WTC11 (cell line): Measurements from ENCODE around the gene WFS1.

ENCODE experiments used
- AFF4 ChIP-seq: sonication (generic); formaldehyde crosslinking; IDR thresholded peaks from 2 replicates; pipeline ENCODE4 v1.8.1; 2023; ENCODE audit warnings: mild to moderate bottlenecking, missing genetic modification reagents, borderline replicate concordance
- ATF3 ChIP-seq: sonication (generic); formaldehyde crosslinking; conservative IDR thresholded peaks from 2 replicates; pipeline ENCODE4 v1.8.1; 2022; ENCODE audit warnings: mild to moderate bottlenecking, missing genetic modification reagents
- CREB1 ChIP-seq: sonication (generic); formaldehyde crosslinking; IDR thresholded peaks from 2 replicates; pipeline ENCODE4 v1.8.0; 2023; ENCODE audit warnings: mild to moderate bottlenecking, missing genetic modification reagents
- HMGXB4 ChIP-seq: sonication (generic); formaldehyde crosslinking; IDR thresholded peaks from 2 replicates; pipeline ENCODE4 v1.8.1; 2023; ENCODE audit warnings: mild to moderate bottlenecking, moderate library complexity, missing genetic modification reagents
- JUN ChIP-seq: sonication (generic); formaldehyde crosslinking; IDR thresholded peaks from 2 replicates; pipeline ENCODE4 v1.8.0; 2023; ENCODE audit warnings: mild to moderate bottlenecking, missing genetic modification reagents
- MAX ChIP-seq: sonication (generic); formaldehyde crosslinking; IDR thresholded peaks from 2 replicates; pipeline ENCODE4 v1.8.0; 2022; ENCODE audit warnings: mild to moderate bottlenecking, missing genetic modification reagents
- TEAD1 ChIP-seq: sonication (generic); formaldehyde crosslinking; IDR thresholded peaks from 2 replicates; pipeline ENCODE4 v1.8.0; 2022; ENCODE audit warnings: mild to moderate bottlenecking, missing genetic modification reagents
- ZMAT4 ChIP-seq: fragments of 250-450 bp; sonication (Bioruptor Pico); IDR thresholded peaks from 2 replicates; pipeline ENCODE4 v1.9.0; 2021; ENCODE audit warnings: mild to moderate bottlenecking
- TF ChIP-seq, protein P1 (sequence below): sonication (generic); formaldehyde crosslinking; IDR thresholded peaks from 2 replicates; pipeline ENCODE4 v1.8.0; 2023; ENCODE audit warnings: missing genetic modification reagents, mild to moderate bottlenecking, borderline replicate concordance
- TF ChIP-seq, protein P2 (sequence below): fragments of 200-600 bp; IDR thresholded peaks from 2 replicates; pipeline ENCODE4 v1.8.0; 2022; ENCODE audit warnings: antibody characterized with exemption
- TF ChIP-seq, protein P3 (sequence below): sonication (generic); formaldehyde crosslinking; IDR thresholded peaks from 2 replicates; pipeline ENCODE4 v1.8.0; 2023; ENCODE audit warnings: missing genetic modification reagents

GRCh38 chr4:6343939-6344408 lies 74.3 kb downstream of the WFS1 start:
- TF ChIP-seq, protein P1, sequence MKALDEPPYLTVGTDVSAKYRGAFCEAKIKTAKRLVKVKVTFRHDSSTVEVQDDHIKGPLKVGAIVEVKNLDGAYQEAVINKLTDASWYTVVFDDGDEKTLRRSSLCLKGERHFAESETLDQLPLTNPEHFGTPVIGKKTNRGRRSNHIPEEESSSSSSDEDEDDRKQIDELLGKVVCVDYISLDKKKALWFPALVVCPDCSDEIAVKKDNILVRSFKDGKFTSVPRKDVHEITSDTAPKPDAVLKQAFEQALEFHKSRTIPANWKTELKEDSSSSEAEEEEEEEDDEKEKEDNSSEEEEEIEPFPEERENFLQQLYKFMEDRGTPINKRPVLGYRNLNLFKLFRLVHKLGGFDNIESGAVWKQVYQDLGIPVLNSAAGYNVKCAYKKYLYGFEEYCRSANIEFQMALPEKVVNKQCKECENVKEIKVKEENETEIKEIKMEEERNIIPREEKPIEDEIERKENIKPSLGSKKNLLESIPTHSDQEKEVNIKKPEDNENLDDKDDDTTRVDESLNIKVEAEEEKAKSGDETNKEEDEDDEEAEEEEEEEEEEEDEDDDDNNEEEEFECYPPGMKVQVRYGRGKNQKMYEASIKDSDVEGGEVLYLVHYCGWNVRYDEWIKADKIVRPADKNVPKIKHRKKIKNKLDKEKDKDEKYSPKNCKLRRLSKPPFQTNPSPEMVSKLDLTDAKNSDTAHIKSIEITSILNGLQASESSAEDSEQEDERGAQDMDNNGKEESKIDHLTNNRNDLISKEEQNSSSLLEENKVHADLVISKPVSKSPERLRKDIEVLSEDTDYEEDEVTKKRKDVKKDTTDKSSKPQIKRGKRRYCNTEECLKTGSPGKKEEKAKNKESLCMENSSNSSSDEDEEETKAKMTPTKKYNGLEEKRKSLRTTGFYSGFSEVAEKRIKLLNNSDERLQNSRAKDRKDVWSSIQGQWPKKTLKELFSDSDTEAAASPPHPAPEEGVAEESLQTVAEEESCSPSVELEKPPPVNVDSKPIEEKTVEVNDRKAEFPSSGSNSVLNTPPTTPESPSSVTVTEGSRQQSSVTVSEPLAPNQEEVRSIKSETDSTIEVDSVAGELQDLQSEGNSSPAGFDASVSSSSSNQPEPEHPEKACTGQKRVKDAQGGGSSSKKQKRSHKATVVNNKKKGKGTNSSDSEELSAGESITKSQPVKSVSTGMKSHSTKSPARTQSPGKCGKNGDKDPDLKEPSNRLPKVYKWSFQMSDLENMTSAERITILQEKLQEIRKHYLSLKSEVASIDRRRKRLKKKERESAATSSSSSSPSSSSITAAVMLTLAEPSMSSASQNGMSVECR (CRISPR knock-in tag): no peak
- TF ChIP-seq, protein P2, sequence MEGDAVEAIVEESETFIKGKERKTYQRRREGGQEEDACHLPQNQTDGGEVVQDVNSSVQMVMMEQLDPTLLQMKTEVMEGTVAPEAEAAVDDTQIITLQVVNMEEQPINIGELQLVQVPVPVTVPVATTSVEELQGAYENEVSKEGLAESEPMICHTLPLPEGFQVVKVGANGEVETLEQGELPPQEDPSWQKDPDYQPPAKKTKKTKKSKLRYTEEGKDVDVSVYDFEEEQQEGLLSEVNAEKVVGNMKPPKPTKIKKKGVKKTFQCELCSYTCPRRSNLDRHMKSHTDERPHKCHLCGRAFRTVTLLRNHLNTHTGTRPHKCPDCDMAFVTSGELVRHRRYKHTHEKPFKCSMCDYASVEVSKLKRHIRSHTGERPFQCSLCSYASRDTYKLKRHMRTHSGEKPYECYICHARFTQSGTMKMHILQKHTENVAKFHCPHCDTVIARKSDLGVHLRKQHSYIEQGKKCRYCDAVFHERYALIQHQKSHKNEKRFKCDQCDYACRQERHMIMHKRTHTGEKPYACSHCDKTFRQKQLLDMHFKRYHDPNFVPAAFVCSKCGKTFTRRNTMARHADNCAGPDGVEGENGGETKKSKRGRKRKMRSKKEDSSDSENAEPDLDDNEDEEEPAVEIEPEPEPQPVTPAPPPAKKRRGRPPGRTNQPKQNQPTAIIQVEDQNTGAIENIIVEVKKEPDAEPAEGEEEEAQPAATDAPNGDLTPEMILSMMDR: no peak
- TF ChIP-seq JUN (CRISPR knock-in tag): no peak
- TF ChIP-seq, protein P3, sequence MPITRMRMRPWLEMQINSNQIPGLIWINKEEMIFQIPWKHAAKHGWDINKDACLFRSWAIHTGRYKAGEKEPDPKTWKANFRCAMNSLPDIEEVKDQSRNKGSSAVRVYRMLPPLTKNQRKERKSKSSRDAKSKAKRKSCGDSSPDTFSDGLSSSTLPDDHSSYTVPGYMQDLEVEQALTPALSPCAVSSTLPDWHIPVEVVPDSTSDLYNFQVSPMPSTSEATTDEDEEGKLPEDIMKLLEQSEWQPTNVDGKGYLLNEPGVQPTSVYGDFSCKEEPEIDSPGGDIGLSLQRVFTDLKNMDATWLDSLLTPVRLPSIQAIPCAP: no peak
- no peak for TF ChIP-seq ATF3
- TF ChIP-seq TEAD1 (CRISPR knock-in tag): no peak
- TF ChIP-seq HMGXB4 (CRISPR knock-in tag): no peak
- no peak for TF ChIP-seq MAX (CRISPR knock-in tag)
- no peak for TF ChIP-seq CREB1 (CRISPR knock-in tag)
- no peak for TF ChIP-seq ZMAT4 (CRISPR knock-in tag)
- no peak for TF ChIP-seq AFF4
